Stimulated activated CD8-positive, alpha-beta memory T cell treated with anti-CD3 and anti-CD28 coated beads, Interleukin-12 subunit alpha, Interleukin-12 subunit beta, amount 100 ng/mL, for 4 hours (primary cell): Measurements from ENCODE around the gene ADCY3.
A peak's percentile ranks its signal among the peaks of the same experiment; 100 is the strongest.

Experiments
- DNase-seq: peaks from one replicate; pipeline ENCODE4 v3.0.0-alpha.2; 2020; ENCODE audit warnings: low read depth

Gene ADCY3

DNA sequence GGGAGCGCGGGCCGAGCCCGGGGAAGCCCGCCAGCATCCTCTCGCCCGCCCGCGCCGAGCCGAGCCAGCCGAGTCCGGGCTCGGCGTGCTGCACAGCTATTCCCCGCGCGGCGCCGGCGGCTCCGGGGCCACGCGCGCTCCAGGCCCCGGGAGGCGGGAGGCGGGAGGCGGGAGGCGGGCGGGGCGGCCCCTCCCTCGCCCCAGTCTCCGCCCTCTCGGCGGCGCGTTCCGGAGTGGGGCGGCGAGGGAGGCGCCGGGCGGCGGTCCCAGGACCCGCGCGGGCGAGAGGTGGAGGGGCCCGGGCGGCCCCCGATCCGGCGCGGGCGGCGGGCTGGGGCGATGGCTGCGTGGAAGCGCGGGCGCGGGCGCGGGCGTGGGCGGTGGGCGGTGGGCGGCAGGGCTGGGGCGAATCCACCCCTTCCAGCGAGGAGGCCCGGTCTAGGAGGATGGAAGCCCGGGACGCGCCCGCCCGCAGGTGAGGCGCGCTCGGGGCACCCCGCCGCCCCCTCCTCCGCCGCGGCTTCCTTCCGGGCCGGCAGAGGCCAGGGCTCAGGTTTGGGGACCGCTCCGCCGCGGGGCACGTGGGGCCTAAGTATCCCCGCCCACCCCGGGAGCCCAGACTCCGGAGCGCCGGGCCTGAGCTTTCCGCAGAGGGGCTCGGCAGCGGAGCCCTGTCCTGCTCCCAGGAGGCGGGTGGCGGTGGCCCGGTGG lies at the start of gene ADCY3:
Gene ADCY3 (minus strand): TSS at position 140 of the 711 bp plus-strand sequence. CDS start 1,250 bp downstream, outside the sequence.
- peak; percentile 45 for DNase-seq

DNA sequence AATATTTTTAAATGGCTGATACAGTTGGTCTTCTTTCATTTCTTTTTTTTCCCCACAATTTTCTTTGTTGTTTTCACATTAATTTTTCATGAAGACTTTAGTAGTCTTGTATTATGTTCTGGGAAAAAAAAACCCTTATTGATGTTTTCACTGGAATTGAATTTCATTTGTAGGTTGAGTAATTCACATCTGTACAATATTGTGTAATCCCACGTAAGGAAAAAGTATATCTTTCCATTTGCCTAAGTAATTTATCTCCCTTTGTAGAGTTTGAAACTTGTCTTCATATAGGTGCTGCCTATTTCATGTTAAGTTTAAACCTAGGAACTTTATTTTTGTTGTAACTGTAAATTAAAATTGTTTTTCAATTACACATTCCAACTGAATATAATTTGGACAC lies 49.7 kb upstream of the ADCY3 start:
- DNase-seq: no peak

DNA sequence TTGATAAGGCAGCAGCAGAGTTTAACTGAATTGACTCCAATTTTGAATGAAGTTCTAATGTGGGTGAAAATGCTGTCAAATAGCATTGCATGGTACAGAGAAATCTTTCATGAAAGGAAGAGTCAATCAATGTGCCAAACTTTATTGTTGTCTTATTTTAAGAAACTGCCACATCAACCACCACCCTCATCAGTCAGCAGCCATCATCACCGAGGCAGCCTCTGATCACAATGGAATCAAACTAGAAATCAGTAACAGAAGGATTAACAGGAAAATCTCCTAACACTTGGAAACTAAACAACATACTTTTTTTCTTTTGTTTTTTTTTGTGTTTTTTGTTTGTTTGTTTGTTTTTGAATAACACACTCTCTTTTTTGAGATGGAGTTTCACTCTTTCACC lies 41.9 kb upstream of the ADCY3 start:
- no peak for DNase-seq

DNA sequence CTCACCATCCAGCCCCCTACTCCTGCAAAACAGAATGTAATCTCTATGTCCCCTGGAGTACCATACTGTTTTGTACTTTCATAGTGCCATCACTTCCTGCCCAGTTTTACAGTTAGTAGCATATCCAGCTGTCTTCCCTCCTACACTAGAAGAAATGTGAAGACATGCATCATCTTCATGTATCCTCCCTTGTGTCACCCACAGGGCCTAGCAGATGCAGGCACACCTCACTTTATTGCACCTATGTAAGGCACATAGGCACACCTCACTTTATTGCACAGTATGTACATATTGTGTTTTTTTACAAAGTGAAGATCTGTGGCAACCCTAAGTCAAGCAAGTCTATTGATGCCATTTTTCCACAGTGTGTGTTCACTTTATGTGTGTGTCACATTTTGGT lies 39.7 kb upstream of the ADCY3 start:
- no peak for DNase-seq

DNA sequence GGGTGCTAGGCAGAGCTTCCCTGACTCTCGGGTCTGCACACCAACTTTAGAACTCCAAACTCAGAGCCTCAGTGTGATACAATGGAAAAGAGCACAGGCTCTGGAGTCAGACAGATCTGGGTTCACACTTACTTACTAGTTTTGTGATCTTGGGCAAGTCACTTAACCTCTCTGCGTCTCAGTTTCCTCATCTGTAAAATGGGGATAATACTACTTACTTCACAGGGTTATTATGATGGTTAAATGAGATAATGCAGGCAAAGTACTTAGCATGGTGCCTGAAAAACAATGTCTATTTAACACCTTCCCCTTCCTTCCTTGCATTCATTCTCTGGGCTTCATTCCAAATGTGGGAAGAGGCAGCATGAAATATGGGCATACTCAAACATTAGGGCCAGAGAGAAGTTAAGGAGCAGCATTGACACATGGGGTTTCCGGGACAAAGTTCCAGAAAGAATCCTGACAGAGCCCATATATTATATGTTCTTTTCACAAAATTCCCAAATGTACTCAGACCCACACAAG lies 38.4 kb upstream of the ADCY3 start:
- no peak for DNase-seq

DNA sequence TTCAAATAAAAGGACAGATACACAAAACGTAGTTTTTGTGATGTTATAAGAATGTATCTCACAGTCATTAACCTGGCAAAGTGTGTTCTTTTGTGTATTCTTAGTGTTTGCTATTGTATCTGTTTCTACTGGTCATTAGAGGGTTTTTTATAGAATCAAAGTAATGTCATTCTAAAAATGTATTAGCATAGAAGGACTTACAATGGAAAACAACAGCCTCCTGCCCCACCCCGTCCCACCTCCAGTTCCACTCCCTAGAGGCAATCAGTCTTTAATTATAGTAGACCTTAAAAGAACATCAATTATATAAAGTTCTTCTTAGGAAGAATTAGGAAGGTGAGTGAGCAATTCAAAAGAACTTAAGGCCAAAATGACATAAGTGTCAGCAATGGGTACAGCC lies 37.9 kb upstream of the ADCY3 start:
- DNase-seq: no peak

DNA sequence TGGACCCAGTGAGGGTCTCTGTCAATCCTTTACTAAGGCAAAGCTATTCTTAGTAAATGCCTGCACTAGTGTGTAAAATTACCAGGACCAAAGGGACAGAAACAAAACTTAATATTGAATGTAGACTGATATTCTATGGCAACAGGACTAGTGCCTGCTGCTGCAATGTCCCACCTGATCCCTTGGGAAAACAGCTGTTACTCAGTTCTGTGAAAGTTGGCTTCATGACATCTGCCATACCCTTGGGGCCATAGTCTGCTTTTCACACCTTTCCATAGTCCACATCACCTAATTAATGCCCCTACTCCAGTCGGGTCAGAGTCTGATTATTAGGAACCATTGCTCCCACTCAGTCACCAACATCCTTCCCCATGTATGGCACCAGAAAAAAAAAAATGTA lies 37.2 kb upstream of the ADCY3 start:
- DNase-seq: no peak

DNA sequence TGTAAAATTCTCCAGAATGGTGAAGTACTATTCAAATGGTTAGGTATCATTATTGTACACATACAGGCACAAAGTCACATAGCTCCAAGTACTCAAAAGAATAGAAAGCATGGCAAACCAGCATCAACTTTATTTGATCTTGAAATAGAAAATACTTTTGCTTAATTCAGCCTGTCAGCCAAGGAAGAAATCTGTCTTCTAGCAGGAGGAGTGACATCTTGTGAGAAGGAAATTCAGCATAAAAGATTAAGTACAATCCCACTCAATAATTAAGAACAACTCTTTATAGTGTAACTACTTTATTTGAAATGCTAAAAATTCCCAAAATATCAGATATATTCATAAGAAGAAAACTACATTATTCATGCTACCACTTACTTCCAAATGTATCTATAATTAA lies 35.9 kb upstream of the ADCY3 start:
- no peak for DNase-seq

DNA sequence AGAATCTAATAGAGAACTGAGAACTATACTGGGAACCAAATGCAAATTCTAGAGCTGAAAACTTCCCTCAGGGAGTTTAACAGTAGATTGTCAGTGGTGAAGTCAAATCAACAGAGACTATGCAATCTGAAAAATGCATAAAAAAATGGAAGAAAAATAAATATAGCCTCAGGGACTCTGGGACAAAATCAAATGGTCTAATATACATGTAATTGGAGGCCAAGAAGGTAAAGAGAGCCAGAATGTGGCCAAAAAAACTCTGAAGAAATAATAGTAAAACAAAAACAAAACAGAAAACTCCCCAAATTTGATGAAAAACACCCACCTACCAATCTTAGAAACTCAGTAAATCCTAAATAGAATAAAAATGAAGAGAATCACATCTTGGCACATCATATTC lies 35.2 kb upstream of the ADCY3 start:
- no peak for DNase-seq

DNA sequence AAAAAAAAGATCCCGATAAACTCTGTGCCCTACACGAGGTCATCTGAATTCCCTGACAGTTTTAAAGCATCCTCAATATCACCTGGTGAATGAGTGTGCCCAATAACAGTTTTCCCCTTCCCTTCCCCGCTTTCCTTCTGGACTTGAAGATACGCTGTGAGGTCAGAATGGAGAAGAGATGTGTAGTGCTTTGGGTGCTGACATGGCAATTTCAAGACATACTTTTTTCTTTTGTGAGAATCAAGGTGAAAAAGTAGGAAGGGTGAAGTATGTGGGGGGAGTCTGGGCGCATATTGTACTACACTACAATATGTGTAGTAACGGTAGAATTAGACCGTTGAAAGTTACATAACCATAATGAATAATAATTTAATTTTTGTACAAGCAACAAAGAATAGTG lies 30.1 kb upstream of the ADCY3 start:
- no peak for DNase-seq

DNA sequence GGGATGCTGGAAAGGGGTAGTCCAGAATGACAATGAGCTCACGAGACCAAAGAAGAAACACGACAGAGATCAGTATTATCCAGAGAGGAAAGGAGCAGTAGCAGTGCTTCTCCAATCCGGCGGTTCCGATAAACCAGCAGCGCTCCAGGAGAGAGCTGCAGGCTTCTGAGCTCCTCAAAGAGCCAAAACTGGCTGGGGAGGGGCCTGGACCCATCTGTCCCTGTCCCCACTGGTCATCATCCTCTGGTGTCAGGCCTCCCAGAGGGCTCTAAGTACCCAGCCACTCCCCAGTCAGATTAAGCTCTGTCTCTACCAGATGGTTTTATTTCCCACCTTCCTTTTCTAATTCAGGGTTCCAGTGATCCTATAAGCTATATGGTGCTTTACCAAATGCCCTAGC lies 28.5 kb upstream of the ADCY3 start:
- no peak for DNase-seq

DNA sequence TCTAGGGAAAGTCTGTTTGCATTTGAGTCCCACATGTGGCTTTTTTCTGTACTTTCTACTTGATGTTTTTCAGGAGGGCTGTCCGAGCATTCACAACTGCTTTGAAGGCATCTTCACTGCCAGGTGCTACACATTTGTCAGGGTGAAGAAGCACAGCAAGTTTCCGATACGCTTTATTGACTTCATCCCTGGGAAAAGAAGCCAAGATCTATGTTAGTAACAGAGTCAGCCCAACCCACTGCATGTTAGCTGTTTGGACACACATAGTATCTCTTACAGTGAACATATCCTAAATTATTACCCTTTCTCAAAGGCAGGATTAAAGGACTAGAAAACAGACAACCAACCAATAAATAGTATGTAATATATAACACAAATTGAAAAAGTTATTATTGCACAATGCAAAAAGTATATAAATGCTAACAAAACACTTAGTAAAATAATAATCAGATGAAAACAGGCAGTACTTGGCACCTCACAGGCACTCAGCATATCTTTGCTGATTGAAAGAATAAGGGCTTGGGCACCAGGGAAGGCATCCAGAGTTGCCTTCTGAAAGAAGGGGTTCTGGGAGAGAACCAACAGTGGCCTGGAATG lies 27.6 kb upstream of the ADCY3 start:
- DNase-seq: no peak

DNA sequence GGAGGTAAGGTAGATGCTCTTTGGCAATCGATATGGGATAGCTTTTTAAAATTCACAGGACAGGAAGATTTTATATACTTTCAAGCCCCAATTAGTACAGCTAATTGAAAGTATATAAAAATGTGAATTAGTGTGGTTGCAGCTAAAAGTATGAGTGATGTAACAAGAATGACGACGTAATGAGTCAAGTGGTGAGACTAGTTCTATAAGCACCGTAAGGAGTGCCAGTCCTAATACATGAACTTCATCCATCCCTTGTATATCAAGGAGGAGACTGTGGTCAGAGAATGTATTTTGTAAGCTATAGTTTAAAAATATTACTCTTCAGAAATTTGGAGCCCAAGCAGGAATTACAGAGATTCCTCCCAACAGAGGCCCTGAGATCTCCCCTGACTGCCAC lies 25.9 kb upstream of the ADCY3 start:
- no peak for DNase-seq

DNA sequence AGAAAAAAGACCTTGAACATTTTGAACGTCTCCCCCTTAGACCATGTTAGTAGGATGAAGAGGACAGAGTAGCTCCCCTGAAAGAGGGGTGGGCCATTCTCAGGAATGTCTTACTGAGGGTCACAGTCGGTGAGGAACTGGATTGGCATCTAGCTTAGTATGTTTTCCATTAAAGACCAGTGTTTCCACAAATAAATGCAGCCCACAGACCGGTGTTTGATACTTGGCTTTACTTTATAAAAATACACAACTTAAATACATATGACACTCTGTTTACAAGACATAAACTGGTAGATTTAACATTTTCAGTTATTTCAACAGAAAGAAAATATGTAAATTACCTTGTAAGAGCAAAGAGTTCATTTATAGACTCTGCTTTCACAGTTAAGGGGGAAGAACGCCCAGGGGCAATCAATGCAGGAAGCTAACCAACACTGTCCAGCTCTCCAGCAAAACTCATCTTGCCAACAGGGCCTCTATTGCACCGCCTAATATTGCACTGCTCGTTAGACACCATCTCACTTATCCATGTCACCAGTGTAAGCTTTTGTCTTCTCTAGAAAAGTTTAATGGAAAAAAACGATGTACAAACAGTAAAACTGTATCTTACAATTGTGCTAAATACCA lies 23.5 kb upstream of the ADCY3 start:
- DNase-seq: no peak

DNA sequence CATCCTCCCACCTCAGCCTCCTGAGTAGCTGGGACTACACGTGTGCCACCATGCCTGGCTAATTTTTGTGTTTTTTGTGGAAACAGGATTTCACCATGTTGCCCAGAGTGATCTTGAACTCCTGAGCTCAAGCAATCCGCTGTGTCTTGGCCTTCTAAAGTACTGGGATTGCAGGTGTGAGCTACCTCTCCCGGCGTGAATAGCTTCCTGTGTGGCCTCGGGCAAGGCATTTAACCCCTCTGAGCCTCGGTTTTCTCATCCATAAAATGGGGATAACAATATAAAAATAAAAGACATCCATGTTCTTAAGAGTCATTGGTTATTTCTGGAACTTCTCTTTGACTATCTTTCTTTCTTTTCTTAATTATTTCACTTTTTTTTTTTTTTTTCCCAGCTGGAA lies 19.3 kb upstream of the ADCY3 start:
- DNase-seq: no peak

DNA sequence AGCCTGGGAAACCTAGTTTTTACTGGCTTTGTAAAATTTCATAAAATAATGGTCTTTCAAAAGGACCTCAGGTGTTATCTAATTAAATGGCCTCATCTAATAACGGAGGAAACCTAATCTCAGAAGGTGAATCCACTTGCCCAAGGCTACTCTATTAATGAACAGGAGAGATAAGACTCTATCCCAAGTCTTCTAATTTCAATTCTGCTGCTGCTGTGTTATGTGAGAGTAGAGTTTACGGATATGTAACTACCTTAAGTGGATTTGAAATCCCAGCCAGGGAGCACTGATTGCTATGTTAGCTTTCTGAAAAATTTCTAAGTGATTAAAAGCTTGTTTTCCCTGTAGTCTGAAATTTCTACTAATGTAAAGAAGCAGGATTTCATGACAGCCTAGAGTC lies 17.2 kb upstream of the ADCY3 start:
- DNase-seq: no peak

DNA sequence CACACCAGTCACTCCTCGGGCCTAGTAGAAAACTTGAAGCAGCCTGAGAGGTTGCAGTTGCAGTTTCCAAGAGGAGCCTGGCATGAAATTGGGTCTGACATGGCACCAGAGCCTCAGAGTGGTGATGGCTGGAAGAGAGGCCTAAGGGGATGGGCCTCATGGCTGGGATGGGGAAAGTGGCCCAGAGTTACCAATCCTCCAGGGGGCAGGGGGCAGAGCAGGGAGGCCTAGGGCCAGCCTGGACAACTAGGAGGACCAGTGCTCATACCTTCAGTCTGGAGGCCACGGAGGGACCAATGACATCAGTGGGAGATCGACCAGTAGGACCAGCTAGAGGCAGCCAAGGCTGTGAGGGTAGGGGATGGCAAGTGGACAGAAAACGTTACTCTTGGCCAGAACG lies 15.1 kb upstream of the ADCY3 start:
- DNase-seq: no peak

DNA sequence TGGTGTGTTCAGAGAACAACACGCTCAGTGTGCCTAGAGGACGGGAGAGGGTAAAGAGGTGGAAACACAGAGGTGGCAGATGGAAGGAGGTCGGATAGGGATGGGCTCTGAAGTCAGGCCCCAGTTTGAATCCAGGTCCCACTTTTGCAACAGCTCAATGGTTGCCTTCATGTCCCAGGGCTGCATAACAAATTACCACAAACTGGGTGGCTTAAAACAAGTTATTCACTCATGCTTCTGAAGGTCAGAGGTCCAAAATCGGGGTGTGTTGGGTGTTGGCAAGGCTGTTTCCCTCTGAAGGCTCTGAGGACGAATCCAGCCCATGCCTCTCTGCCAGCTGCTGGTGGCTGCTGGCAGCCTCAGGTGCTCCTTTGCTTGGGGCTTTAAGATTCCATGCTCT lies 12.7 kb upstream of the ADCY3 start:
- no peak for DNase-seq

DNA sequence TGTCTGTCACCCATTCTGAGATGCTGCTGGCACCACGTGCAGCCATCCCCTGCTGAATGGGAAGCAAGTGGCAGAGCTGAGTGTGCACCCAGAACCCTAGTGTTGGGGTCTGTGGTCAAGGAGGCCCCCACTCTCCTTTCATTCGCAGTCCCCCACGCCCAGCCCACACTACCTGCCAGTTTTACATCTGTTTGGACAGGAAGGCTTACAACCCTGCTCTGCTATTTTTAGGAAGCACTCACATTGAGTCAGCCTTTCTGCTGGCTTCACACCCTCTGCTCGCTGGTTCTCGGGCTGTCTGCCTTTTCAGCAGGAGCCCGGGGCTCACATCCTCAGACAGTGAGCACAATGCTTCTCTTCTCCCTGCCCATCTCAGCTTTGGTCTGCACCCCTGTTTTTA lies 10.7 kb upstream of the ADCY3 start:
- no peak for DNase-seq

DNA sequence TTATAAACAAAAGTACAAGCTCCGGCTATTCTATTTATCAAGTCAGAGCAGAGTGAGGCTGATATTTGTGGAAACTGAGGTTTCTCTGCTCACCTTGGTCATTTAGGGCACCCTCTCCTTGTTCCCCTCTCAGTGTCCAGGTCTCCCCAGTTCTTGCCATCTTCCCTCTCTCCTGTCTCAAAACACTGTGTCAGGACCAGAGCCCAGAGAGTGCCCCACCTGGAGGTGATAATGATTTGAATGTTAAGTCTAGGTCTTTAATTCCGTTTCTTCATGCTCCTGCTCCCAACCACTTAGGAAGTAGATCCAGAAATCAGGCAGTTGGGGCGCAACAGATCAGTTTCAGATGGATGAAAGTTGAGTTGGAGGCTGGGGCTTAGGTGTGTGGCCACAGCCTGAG lies 9.2 kb upstream of the ADCY3 start:
- no peak for DNase-seq

DNA sequence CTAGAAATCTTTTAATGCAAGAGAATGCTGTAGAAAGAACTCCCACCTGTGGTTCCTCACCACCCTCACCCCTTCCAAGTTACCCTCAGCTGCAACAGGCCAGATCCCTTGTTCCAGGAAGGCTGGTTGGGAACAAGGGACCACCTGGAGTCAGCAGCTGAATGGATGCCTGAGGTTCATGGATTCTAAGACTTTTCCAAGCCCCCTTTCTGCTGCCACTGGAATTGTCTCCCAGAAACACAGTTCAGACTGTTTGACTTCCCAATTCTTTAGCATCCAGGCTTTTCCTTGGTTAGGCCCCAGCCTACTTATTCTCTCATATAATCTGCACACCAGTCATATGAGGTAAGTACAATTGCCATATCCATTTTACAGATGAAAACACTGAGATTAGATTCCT lies 8.0 kb upstream of the ADCY3 start:
- DNase-seq: no peak

DNA sequence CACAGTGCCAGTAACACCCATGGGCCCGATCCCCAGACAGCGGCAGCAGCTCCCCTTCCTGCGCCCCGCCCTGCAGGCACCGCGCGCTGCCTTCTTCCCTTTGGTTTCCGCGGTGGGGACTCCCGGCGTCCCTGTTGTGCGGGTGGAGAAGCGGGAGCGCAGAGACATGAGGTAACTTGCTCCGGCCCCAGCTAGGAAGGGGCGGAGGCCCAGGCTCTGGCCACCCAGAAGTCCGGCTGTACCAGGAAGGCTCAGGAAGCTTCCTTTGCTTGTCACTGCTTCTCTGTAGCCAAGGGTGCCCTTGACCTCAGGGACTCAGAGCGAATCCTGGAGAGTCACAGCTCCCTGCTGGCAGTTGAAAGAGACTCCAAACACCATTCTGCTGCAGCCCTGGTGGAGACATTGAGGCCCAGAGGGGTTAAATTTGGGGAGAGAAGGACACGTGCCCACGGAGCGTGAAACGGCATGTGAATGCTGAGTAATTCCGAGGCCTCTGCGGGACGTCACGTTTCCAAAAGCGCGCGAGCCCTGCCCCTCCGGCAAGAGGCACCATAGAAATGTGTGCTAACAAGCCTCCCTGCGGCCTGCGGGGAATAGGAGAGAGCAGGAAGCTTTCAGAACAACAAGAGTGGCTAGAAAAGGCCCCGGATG lies 6.7 kb upstream of the ADCY3 start:
- no peak for DNase-seq

DNA sequence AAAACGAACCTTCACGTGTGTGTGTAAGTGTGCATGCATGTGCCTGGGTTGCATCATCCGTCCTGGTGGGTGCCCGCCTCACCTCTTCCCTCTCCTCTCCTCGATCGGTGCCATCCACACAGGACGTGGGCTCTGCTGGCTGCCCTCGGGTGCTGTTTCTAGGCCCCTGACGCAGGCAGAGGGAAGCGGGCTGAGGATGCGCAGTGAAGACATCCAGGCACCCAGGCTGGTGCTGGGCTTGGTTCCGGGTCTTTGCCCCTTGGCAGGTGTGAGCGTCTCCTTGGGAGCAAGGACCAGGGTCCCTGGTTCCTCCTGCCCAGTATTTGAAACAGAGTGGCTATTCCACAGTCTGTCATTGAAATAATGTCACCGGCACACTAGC lies 6.2 kb upstream of the ADCY3 start:
- DNase-seq: no peak
